ENCODE results near the gene RALGPS1.
A peak's percentile ranks its signal among the peaks of the same experiment; 100 is the strongest.

Gene RALGPS1

DNA sequence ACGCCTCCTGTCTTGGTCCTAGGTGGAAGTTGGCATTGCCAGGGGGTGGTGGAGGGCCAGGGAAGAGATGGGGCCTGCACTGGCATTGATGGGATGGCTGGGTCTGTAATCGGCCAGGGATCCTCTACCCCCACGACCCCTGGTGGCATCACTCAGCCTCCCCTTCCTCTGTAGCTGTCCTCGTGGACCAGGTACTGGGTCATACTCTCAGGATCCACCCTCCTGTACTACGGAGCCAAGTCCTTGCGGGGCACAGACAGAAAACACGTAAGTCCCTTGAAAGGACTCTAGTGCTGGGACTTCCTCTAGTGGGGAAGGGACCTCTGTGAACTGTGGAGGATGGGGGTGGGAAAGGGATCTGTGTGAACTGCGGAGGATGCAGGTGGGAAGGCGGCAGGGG lies 297.9 kb downstream of the RALGPS1 start:
- DNase-seq, result no peak

DNA sequence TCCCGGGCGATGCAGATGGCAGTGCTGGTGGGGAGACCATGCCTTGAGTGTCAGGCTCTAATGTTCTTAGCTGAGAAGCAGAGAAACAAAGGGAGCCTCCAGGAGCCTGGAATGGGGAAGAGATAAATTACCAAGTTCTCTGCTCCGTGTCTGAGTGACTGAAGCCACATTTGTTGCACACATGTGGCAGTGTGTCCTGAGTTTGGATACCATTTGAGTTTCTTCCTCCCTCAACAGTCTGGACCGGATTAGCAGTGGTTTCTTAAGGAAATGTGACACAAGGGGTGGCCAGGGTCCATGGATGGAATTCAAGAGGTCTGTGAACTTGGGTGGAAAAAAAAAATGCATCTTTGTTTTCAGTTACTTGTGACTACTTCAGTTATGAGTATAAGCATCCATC lies 299.3 kb downstream of the RALGPS1 start:
- DNase-seq, result no peak

DNA sequence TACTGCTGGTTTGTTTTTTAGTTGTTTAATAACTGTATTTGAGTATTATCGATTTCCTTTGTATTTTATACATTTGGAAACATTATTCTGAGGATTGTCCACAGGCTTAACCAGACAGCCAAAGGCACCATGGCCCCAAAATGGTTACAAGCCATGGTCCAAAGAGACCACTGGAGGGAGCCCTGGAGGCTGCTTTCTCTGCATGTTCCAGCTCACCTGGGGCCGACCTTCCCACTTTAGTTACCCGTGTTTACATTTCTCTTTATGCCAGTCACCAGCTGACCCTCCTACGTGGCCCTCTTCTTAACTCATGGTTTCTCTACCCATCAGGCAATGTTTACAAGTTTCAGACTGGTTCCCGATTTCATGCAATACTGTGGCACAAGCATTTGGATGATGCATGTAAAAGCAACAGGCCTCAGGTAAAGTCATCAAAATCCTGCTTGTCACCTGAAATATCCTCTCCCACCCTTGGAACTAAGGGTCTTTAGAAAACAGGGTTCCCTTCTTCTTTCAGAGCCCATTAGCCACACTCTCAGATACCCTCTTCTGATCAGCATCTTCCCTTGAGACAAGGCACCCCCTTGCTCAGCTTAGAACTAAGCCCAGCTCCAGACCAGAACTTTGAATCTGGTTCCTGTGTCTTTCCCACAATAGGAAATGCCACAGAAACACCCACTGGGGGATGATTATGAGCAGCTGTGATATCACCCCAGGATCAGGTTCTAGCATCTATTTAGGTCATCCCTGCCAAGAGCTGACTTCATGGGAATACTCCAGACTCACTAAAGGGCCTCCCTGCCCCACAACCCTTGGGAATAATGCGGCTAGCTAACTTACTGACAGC lies 300.1 kb downstream of the RALGPS1 start:
- peak; percentile 71 for DNase-seq

DNA sequence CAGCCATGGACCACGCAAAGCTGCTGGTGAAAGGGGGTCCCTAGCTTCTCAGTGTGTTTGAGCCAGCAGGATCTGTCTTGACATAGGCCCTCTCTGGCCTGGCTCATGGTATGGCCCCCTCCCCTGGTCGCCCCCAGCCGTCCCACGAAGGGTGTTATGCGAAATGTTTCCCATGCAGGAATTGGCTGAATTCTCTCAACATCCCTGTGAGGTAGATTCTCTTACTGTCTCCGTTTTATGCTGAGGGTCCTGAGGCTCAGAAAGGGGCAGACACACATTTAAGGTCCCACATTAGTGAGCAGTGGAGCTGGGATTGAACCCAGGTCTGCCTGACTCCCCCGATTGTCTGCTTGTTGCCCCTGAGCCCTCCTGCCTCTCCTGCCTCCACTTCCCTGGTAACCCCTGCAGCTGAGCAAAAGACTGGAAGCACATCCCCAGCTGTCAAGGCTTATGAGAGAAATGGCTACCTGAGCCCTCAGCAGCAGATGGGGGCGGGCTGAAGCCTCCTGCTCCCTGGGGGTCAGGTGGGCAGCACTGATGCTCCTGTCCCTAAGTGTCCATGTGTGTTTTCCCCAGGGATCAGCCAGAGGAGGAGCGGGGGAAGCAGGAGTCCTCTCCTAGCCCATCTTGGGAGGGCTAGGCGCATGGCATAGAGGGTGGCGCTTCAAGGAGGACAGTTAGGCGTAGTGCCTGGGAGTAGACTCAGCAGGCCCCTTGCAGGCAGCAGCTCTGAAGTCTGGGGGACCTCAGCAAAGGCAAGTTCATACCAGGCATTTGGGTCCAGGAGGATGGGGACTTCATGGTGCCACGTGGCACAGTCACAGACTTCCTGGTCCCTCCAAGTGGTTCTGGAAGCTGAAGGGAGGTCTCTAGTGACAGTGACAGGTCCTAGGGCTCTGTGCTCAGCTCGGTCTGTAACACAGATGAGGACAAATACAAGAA lies 301.0 kb downstream of the RALGPS1 start:
- DNase-seq, result no peak

DNA sequence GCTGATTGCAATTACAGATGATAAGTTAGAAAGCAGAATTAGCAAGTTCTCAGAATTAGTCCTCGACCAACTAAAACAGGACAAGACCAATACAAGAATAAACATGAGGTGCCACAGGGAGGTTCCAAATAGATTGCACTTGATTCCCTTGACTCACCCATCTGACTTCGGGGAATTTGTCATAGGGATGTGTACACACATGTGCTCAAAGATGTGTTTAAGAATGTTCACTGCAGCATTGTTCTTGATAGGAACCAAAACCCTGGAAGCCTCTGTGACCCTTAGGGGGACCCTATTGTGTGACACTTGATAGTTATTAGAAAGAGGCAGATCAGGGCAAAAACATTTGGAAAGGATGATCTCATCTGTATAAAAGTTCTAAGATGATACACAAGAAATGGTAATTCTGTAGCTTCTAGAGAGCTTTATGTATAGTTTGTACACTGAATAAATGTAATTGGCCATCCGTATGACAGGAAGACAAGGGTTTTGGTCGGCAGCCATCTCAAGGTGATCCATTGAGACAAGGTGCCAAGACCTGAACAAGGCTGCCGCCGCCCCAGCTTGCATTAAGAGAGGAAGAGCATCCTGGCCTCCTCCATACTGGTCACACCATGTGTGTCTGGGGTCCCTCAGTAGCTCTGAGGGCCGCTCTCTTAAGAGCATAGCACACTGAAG lies 301.8 kb downstream of the RALGPS1 start:
- no peak for DNase-seq

DNA sequence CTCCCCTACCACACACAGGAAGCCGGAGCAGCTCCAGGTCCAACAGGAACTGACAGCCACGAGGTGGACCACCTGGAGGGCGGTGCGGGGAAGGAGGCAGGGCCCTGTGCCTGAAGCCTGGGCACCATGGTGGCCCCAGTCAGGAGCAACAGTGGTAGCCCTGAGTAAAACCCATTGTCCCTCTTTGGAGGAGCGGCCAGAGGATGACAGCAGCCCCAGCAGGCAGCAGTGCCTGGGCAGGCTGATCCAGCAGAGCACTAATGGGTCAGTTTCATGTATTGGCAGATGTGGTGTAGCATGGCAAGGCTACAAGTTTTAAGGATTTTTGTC lies 302.3 kb downstream of the RALGPS1 start:
- no peak for DNase-seq

DNA sequence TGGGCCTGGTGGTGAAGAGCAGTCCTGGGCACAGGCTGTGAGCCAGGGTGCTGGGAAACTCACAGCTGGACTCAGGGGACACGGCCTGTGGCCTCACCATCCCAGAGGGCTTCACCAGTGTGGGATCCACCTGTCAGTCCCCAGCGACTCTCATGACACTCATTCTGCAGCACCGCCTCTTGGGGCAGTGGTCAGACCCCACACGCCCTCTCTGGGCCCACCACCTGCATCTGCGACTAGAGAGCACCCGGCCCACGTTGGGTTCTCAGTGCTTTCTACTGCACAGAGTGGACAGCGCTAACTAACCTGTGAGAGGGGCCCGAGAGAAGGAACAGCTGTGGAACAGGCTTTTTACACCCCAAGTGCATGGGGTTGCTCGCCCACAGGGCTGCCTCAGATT lies 304.2 kb downstream of the RALGPS1 start:
- DNase-seq, result no peak

DNA sequence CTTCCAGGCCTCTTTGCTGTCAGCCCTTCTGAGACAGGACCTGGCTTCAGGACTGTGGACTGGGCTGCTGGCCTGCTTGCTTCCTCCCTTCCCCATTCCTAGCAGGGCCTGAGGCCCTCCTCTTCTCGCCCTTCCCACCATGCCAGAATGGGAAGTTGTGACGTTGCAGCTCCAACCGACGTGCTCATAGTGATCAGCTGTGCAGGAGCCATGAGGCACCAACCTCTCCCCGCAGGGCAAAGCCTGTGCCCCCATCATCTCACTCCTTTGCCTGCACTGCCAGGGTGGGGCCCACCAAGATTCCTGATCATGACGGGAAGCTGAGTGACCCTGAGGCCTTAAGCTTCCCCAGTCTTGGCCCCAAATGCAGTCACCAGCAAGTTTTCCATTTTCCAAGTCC lies 304.9 kb downstream of the RALGPS1 start:
- DNase-seq, result no peak

DNA sequence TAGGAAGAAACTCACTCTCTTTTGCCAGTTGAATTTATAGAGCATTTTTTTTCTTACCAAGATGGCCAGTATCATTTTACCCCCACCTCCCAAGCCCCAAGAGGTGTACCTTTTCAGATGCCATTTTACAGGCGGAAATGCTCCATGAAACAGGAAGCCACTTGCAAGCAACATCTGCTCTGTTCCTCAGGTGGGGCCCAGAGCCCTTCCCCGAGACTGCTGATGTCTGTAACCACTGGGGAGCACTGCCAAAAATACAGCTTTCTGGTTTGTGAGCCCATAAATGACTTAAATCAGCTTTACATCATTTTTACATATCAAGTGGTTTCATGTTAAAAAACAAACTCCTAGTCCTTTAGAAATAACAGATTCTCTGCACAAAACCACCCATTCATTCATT lies 307.1 kb downstream of the RALGPS1 start:
- no peak for DNase-seq

DNA sequence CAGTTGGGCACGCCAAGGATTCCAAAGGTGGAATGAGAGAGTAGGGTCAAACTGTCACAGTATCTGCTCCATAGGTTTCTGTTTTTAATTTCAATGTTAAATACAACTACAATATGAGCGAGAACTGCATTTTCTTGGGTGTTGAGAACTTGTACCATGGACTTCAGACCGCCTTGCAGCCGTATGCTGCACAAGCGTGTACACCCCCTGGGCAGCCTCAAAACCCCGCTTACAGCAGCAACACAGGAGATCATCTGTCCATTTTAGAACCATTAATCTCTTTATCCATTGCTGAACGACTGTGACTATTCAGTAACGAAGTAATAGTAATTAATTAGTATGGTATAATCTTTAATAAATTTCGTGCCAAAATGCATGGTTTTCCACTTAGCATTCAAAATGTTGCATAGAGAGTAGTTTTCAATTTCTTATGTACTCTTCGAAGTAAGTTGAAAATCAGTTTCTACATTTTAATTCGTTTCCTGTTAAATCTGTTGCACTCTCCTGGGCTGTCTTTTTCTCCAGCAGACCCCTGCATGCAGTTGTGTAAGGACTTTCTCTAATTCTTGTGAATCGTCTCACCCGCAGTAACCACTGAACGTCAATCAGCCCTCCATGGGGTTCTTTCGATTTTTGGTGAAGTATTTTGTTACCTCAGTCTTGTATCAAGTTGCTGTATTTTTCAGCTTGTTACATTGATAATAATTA lies 308.0 kb downstream of the RALGPS1 start:
- DNase-seq, result no peak

DNA sequence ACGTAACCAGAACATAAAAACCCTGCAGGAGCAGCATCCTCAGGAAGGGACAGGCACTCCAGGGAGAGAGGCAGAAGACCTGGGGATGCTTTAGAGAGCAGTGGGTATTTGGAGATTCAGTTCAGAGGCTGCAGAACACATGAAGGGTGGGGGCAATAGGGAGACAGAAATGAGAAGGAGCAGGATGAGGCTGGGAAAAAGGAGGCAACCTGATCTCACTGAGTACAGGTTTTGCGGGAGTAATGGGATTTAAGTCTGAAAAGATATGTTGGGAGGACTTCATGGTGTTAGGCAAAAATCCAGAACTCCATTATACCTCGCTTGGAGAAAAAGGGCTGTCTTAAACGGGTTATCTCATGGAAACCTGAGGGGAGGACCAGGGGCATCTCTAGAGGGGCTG lies 308.7 kb downstream of the RALGPS1 start:
- DNase-seq, result no peak

DNA sequence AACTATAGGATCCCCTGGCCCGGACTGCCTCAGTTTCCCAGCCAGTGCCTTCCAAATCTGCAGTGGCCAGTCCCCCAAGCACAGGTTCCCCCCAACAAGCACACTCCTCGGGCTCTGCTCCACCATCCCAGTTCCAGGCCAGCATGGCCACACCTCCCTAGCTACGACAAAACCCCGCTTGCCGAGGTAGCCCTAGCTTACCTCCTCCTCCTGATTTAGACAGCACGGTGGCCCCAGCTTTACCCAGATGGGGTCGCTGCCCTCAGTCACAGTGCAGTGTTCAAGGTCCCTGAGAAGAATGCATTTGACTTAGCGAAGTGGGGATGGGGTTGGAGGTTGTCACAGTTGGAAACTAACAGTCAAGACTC lies 309.2 kb downstream of the RALGPS1 start:
- DNase-seq, result no peak

DNA sequence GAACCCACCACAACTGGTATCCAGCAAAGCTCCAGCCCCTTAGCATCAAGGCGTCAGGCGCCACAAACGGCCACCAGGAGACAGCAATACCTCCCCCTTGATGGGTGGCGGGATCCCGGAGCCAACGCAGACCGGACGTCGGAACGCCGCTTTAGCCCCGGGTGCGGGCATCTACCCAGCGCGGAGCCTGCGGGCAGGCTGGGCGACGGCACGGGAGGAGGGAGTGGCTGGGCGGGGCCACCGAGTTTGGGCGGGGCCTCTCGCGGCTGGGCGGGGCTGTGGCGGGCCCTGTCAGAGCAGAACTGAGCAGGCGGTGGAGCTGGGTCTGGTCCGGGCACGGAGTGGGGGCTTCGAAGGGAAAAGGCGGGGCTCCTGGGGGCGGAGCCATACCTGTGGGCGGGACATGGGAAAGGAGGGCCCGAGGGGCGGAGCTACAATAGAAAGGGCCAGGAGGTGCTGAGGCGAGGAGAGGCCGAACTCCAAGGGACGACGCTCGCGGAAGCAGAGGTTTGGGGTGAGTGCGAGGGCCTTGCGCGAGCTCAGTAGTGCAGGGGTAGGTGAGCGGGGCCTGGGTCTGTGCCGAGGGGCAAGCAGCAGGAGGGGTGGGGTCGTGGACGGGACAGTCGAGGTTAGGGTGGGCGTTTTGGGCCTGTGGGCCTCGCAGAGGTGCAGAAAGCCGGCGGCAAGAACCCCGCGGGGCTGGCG lies 309.7 kb downstream of the RALGPS1 start:
- peak; percentile 87 for DNase-seq

DNA sequence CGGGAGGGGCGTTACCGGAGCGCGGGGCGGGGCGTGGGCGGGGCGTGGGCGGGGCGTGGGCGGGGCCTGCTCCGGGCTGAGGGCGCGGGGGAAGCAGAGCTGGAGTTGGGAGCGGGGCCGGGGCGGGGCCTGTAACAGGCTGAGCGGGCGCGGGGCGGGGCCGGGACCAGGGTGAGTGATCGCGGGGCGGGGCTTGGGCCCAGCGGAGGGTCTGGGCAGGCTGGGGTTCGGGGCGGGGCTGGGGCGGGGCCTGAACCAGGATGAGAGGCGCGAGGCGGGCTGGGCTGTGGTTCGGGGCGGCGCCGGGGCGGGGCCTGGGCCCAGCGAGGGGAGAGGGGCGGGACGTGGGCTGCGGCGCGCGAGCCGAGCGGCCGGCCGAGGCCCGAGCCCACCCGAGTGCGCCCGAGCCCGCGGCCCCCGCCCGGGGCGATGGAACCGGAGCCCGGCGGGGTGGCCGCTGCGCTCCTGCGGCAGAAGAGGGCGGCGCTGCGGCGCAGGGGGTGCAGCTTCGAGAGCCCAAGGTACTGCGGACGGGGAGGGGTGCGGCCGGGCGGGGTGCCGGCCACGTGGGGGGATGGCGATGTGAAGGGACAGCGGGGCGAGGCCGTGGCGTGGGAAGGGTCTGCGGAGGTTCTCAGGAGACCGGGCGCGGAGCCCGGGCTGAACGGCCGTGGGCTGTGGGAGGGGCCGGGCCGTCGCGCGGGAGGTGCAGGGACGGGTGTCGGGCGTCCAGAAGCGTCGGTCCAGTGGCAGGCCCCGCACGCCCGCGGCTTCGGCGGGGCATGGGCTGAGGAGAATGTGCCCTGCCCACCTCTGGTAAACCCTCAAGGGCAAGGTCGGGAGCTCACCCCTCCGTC lies 310.5 kb downstream of the RALGPS1 start:
- peak; percentile 91 for DNase-seq

DNA sequence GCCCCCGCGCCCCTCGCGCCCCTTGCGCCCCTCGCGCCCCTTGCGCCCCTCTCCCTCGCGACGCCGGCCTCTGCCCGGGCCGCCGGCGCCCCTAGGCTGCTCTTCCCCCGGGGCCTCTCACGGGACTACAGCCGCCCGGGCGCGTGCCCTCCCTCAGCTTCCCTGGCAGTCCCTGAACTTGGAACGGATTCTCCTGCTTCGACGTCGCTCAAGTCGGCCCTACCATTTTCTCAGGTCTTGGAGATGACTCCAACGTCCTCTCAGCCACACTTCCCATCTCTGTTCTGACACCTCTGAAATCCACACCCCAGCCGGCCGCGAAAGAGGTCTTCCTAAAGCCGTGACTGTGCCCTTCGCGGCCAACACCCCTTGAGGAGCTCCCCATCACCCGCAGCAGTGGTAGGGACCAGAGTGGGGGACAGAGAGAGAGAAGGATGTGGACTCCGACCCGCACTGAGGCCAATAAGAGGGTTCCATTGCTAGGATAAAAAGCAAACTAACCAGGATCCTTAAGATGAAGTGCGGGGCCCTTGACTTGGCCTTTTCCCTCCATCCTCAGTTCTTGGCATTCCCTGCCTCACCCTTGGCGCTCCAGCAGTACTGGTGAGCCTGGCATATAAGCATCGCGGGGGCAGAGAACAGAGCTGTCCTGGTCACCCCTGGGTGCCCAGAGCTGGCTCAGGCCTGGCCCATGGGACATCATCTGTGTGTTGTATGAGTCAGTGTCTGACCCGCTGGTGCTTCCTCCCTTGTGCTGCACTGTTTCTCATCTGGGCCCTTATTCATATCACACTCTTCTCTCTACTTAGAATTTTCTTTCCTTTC lies 311.4 kb downstream of the RALGPS1 start:
- no peak for DNase-seq

DNA sequence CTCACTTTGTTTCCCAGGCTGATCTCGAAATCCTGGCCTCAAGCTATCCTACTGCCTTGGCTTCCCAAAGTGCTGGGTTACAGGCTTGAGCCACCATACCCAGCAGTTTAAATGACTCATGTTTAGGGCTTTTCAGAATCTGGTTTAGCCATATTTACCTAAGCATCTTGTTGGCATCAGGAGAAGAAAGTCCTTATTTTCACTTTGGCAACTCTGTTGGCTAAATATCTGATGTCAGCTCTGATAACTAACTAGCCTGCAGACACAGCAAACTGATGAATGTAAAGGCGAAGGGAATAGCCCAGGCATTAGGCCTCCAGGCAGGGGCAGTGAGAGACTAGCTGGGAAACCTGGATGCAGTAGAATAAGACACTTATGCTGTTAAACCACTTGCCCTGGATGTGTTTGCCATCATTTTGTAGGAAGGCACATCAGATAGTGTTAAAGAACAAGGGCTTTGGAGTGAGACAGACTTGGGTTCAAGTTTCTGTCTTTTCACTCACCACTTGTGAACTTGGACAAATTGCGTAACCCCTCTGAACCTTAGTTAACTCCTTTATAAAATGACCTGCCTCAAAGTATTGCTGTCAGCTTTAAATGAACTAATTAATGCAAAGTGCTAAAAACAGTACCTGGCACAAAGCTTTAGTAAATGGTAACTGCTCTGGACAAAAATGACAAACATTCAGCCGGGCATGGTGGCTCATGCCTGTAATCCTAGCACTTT lies 315.3 kb downstream of the RALGPS1 start:
- DNase-seq, result no peak

DNA sequence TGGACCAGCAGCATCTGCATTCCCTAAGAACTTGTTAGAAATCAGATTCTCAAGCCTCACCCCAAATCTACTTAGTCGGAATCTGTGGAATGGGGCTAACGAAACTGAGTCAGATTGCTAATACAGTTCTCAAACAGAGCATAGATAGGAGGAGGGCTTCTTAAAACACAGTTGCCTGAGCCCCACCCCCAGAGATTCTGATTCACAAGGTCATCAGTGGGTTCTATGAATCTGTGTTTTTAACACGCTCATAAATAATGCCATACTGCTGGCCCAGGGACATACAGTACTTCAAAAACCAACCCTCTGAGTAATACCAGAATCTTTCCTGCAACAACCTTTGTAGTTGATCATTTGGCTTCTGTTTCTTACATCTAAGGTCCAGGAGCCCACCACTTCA lies 317.1 kb downstream of the RALGPS1 start:
- DNase-seq, result no peak

DNA sequence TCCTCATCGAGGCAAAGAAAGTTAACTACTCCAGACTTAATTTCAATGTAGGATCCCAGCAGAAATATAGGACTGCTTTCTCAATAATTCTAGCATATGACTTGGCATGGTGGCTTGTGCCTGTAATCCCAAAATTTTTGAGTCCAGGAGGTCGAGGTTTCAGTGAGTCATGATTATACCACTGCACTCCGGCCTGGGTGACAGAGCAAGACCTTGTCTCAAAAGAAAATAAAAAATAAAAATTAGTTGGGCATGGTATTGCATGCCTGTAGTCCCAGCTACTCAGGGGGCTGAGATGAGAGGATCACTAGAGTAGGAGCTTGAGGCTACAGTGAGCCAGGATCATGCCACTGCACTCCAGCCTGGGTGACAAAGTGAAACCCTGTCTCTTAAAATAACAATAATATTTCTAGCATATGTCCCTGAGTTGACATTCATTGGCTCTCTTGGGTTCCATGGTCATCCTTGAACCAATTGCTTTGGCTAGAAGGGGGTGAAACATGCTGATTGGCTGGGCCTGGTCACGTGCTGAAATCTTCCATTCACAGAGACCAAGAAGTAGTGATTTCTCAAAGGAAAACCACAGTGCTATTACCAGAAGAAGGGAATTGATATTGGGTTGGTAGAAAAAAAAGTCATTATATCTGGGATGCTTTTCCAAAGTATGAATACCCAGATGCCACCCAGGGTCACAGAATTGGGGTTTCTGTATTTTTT lies 318.4 kb downstream of the RALGPS1 start:
- DNase-seq, result no peak

DNA sequence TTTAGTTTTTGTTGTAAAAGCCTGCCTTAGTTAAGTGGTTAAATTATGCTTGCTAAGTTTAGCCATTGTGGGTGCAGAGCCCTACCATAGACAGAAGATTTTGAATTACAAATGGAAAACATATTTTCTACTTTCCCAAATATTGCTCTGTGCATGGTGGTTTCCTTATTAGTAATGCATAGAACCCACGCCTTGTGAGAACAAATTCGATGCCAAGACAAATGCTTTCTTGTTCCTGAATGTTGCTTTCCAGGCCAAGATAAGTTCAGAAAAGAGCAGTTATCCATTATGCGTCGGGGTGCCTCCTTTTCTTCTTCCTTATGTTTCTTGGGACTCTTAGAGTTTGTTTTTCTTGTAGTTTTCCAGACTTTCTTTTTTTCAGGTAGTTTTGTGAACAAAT lies 319.0 kb downstream of the RALGPS1 start:
- no peak for DNase-seq
